Neuronal stem cell (in vitro differentiated cells): ENCODE results near the gene EN2.
"Not testable (repeated sequence)": the region's sequence is repeated elsewhere in the genome, so short reads cannot be mapped to it uniquely, and the experiment has no call there.

Experiments used
- DNase-seq: peaks from one replicate; pipeline ENCODE4 v3.0.0-alpha.2; 2013; ENCODE audit warnings: low spot score
- H2AFZ ChIP-seq: one replicate; pipeline ENCODE4 v1.6.1; 2013; ENCODE audit warnings: mild to moderate bottlenecking, low read length, inconsistent platforms
- H2AK5ac ChIP-seq: 2 replicates; pipeline ENCODE4 v1.6.1; 2013; ENCODE audit warnings: low read depth, mild to moderate bottlenecking, inconsistent platforms, low read length, moderate library complexity, mixed read lengths
- H2BK120ac ChIP-seq: 2 replicates; pipeline ENCODE4 v1.6.1; 2013; ENCODE audit warnings: low read depth, mild to moderate bottlenecking, inconsistent platforms, low read length, moderate library complexity, mixed read lengths
- H2BK12ac ChIP-seq: one replicate; pipeline ENCODE4 v1.6.1; 2013; ENCODE audit warnings: low read length, inconsistent platforms
- H2BK15ac ChIP-seq: 2 replicates; pipeline ENCODE4 v1.6.1; 2013; ENCODE audit warnings: mild to moderate bottlenecking, low read length, inconsistent platforms, mixed read lengths
- H2BK5ac ChIP-seq: one replicate; pipeline ENCODE4 v1.6.1; 2013; ENCODE audit warnings: inconsistent platforms, mild to moderate bottlenecking, low read length, moderate library complexity
- H3K14ac ChIP-seq: one replicate; pipeline ENCODE4 v1.6.1; 2013; ENCODE audit warnings: low read length, inconsistent platforms
- H3K18ac ChIP-seq: 2 replicates; pipeline ENCODE4 v1.6.1; 2013; ENCODE audit warnings: low read length, inconsistent platforms
- H3K23ac ChIP-seq: 2 replicates; pipeline ENCODE4 v1.6.1; 2013; ENCODE audit warnings: low read depth, mild to moderate bottlenecking, mixed read lengths, low read length, inconsistent platforms; ENCODE audit not compliant: poor library complexity
- H3K27ac ChIP-seq: replicated peaks from 3 replicates; pipeline ENCODE4 v1.5.1; 2013; ENCODE audit warnings: low read length, inconsistent platforms
- H3K27me3 ChIP-seq, 3 experiments: 2 replicates each; pipeline ENCODE4 v1.6.1; 2013; ENCODE audit warnings: low read length in 3 of 3, mild to moderate bottlenecking in 2 of 3, inconsistent platforms in 1 of 3, low read depth in 1 of 3, mixed read lengths in 1 of 3, moderate library complexity in 1 of 3; ENCODE audit not compliant: control insufficient read depth in 3 of 3, insufficient read depth in 3 of 3
- H3K36me3 ChIP-seq, 2 donors: replicated peaks in 1 of 2; 2 replicates each; pipeline ENCODE4 v1.6.1; 2013; ENCODE audit warnings: low read length in 2 of 2; ENCODE audit not compliant: control insufficient read depth in 2 of 2, insufficient read depth in 2 of 2
- H3K4ac ChIP-seq: 2 replicates; pipeline ENCODE4 v1.6.1; 2013; ENCODE audit warnings: inconsistent platforms, mild to moderate bottlenecking, low read length, moderate library complexity
- H3K4me1 ChIP-seq, 2 donors: 1 replicate in 1 of 2; 2 replicates in 1 of 2; pipeline ENCODE4 v1.6.1; 2013; ENCODE audit warnings: low read length in 2 of 2, low read depth in 1 of 2; ENCODE audit not compliant: control insufficient read depth in 2 of 2, insufficient read depth in 1 of 2
- H3K4me2 ChIP-seq: one replicate; pipeline ENCODE4 v1.6.1; 2013; ENCODE audit warnings: mild to moderate bottlenecking, low read length, inconsistent platforms; ENCODE audit not compliant: insufficient read depth, poor library complexity, severe bottlenecking
- H3K4me3 ChIP-seq, 2 donors: 2 replicates each; pipeline ENCODE4 v1.5.1; 2013; ENCODE audit warnings: low read length in 2 of 2, mild to moderate bottlenecking in 2 of 2, inconsistent platforms in 1 of 2, moderate library complexity in 1 of 2
- H3K79me1 ChIP-seq: one replicate; pipeline ENCODE4 v1.6.1; 2013; ENCODE audit warnings: low read depth, mild to moderate bottlenecking, inconsistent platforms, low read length, moderate library complexity
- H3K9ac ChIP-seq: one replicate; pipeline ENCODE4 v1.6.1; 2013; ENCODE audit warnings: mild to moderate bottlenecking, low read depth, low read length, inconsistent platforms; ENCODE audit not compliant: poor library complexity
- H3K9me3 ChIP-seq, 2 donors: replicated peaks in 1 of 2; 2 replicates each; pipeline versions ENCODE3 to v1.6.1; 2013; ENCODE audit warnings: low read length in 2 of 2, mild to moderate bottlenecking in 2 of 2, inconsistent platforms in 1 of 2, low read depth in 1 of 2, mixed read lengths in 1 of 2, moderate library complexity in 1 of 2; ENCODE audit not compliant: control insufficient read depth in 2 of 2, insufficient read depth in 1 of 2
- H4K8ac ChIP-seq: one replicate; pipeline ENCODE4 v1.6.1; 2013; ENCODE audit warnings: low read depth, mild to moderate bottlenecking, inconsistent platforms, low read length, moderate library complexity
- H4K91ac ChIP-seq: one replicate; pipeline ENCODE4 v1.6.1; 2013; ENCODE audit warnings: low read length, low read depth, mild to moderate bottlenecking, inconsistent platforms; ENCODE audit not compliant: poor library complexity
- WGBS, 2 donors: extraction: QIAGEN DNeasy Blood & Tissue Kit; methylation state at CpG; one replicate each; pipeline ENCODE4 v1.1.7; 2013; ENCODE audit warnings: missing lambda C conversion rate in 2 of 2, mixed read lengths in 1 of 2; ENCODE audit not compliant: insufficient read length in 2 of 2, insufficient replicate concordance in 1 of 2; ENCODE audit errors: extremely low coverage in 2 of 2; 5-methylcytosine and 5-hydroxymethylcytosine counted together

Gene EN2

GRCh38 chr7:155441856-155442255 lies 16.1 kb upstream of the EN2 start:
- no CpG with 5 or more reads among the region's 6 CpGs for WGBS, 2 donors
- no peak overlapping the region for H3K23ac ChIP-seq
- no peak overlapping the region for H2BK120ac ChIP-seq
- no peaks in the 10 kb centered on the region for H3K36me3 ChIP-seq
- no peak overlapping the region for H2BK15ac ChIP-seq
- DNase-seq: no peak
- H3K4me2 ChIP-seq: no peak overlapping the region
- H3K4ac ChIP-seq: no peak overlapping the region
- peaks cover 0 to 9% of the 10 kb centered on the region in 2 donors for H3K9me3 ChIP-seq
- H3K27ac ChIP-seq: no peak overlapping the region
- no peak overlapping the region for H3K18ac ChIP-seq
- H3K9ac ChIP-seq: no peak overlapping the region
- no peak overlapping the region for H2BK5ac ChIP-seq
- H3K27me3 ChIP-seq: peaks cover 0 to 88% (median 15%) of the 10 kb centered on the region in 3 experiments
- no peak overlapping the region for H4K8ac ChIP-seq
- H3K79me1 ChIP-seq: no peaks in the 10 kb centered on the region
- H3K14ac ChIP-seq: no peak overlapping the region
- H2AFZ ChIP-seq: no peak overlapping the region
- H2AK5ac ChIP-seq: no peak overlapping the region
- no peak overlapping the region for H4K91ac ChIP-seq
- no peaks in the 10 kb centered on the region for H3K4me1 ChIP-seq
- H3K4me3 ChIP-seq: no peak overlapping the region
- H2BK12ac ChIP-seq: no peak overlapping the region

- peaks cover 21 to 96% (median 40%) of the 10 kb centered on the region in 3 experiments for H3K27me3 ChIP-seq
- H4K8ac ChIP-seq: no peak overlapping the region
- H3K4me2 ChIP-seq: no peak overlapping the region
- peaks cover 2 to 9% of the 10 kb centered on the region in 2 donors for H3K9me3 ChIP-seq
- H3K4ac ChIP-seq: no peak overlapping the region
- H3K23ac ChIP-seq: no peak overlapping the region
- H3K14ac ChIP-seq: no peak overlapping the region
- H2BK5ac ChIP-seq: no peak overlapping the region
- H3K4me3 ChIP-seq: no peak overlapping the region
- peaks cover 7 to 8% of the 10 kb centered on the region in 2 donors for H3K4me1 ChIP-seq
- no peaks in the 10 kb centered on the region for H3K79me1 ChIP-seq
- DNase-seq: no peak
- H2AK5ac ChIP-seq: no peak overlapping the region
- no peak overlapping the region for H3K18ac ChIP-seq
- H4K91ac ChIP-seq: no peak overlapping the region
- no peak overlapping the region for H3K9ac ChIP-seq
- H2BK12ac ChIP-seq: no peak overlapping the region
- H2AFZ ChIP-seq: no peak overlapping the region
- no peaks in the 10 kb centered on the region for H3K36me3 ChIP-seq
- H3K27ac ChIP-seq: no peak overlapping the region
- no peak overlapping the region for H2BK15ac ChIP-seq
- no CpG with 5 or more reads among the region's 8 CpGs for WGBS, 2 donors
- H2BK120ac ChIP-seq: no peak overlapping the region
These were observed 13.2 kb upstream of the EN2 start for GRCh38 chr7:155444746-155445145.

GRCh38 chr7:155445606-155446005 lies 12.3 kb upstream of the EN2 start:
- H3K4ac ChIP-seq, H3K9me3 ChIP-seq, H3K4me3 ChIP-seq, H4K8ac ChIP-seq, H3K4me2 ChIP-seq, DNase-seq, H2BK120ac ChIP-seq, H2BK12ac ChIP-seq, H3K36me3 ChIP-seq, H3K9ac ChIP-seq, H3K27ac ChIP-seq, H2AFZ ChIP-seq, H3K4me1 ChIP-seq, H3K18ac ChIP-seq, H3K79me1 ChIP-seq, H3K23ac ChIP-seq, H2AK5ac ChIP-seq, H2BK5ac ChIP-seq, H2BK15ac ChIP-seq, H3K14ac ChIP-seq, H4K91ac ChIP-seq: not testable (repeated sequence)
- H3K27me3 ChIP-seq: peaks cover 30 to 96% (median 49%) of the 10 kb centered on the region in 3 experiments
- no CpG with 5 or more reads among the region's 9 CpGs for WGBS, 2 donors

GRCh38 chr7:155447603-155448002 lies 10.3 kb upstream of the EN2 start:
- Histone ChIP-seq H4K8ac (no peak overlapping the region), H3K79me1 (no peaks in the 10 kb centered on the region), H3K4me2 (no peak overlapping the region), H3K36me3 (no peaks in the 10 kb centered on the region), H3K14ac (no peak overlapping the region), H2AFZ (no peak overlapping the region), H2BK15ac (no peak overlapping the region), H3K27me3 (peaks cover 44 to 98% (median 65%) of the 10 kb centered on the region in 3 experiments), H2BK12ac (no peak overlapping the region), H3K23ac (peak overlapping the region; percentile 35), H3K4me1 (peaks cover 7 to 8% of the 10 kb centered on the region in 2 donors), H3K4ac (no peak overlapping the region), H3K27ac (no peak overlapping the region), H2BK5ac (no peak overlapping the region), H3K18ac (no peak overlapping the region), H3K9ac (no peak overlapping the region), H3K4me3 (no peak overlapping the region), H2BK120ac (no peak overlapping the region), H4K91ac (no peak overlapping the region), H2AK5ac (no peak overlapping the region), H3K9me3 (peaks cover 2 to 9% of the 10 kb centered on the region in 2 donors)
- DNase-seq: no peak
- WGBS, 2 donors: no CpG with 5 or more reads among the region's 2 CpGs
